Stomach (tissue), 4 donors: ENCODE measurements around the gene LMOD2.

ENCODE experiments used
- CTCF ChIP-seq, 7 experiments: fragments of 450-650 bp in 4 of 7; fragments of 200-600 bp in 3 of 7; sonication (generic) in 3 of 7; IDR thresholded peaks; one replicate each; pipeline ENCODE4 v1.5.1; 2016 to 2019; ENCODE audit warnings: antibody characterized with exemption in 7 of 7, control low read depth in 2 of 7, mild to moderate bottlenecking in 1 of 7
- POLR2A ChIP-seq, 4 donors: fragments of 450-650 bp; IDR thresholded peaks; one replicate each; pipeline ENCODE4 v1.6.1; 2016; ENCODE audit warnings: antibody characterized with exemption in 4 of 4, control low read depth in 2 of 4, mild to moderate bottlenecking in 1 of 4, moderate library complexity in 1 of 4
- POLR2AphosphoS5 ChIP-seq, 3 donors: sonication (generic); formaldehyde crosslinking; IDR thresholded peaks; one replicate each; pipeline ENCODE4 v1.6.1; 2016; ENCODE audit warnings: antibody characterized with exemption in 3 of 3

- TF ChIP-seq POLR2AphosphoS5 (IDR thresholded peaks at IDR 0.05) (no peak), CTCF (IDR thresholded peaks at IDR 0.05) (no peak), POLR2A (IDR thresholded peaks at IDR 0.05) (no peak)
Observed at GRCh38 chr7:123652406-123652805, 3.3 kb upstream of the LMOD2 start.
